CD4-positive, alpha-beta T cell treated with Interleukin-2 at 100 ng/mL for 4 hours (primary cell): ENCODE data around the gene HEPHL1.
"Not testable (repeated sequence)": the region's sequence is repeated elsewhere in the genome, so short reads cannot be mapped to it uniquely, and the experiment has no call there.

Experiments used
- DNase-seq: peaks from one replicate; pipeline ENCODE4 v3.0.0-alpha.2; 2020; ENCODE audit warnings: low spot score

HEPHL1 gene

GRCh38 chr11:94020777-94021481, at the start of gene HEPHL1:
HEPHL1 (plus strand) TSS chr11:94021354; CDS start chr11:94021369, 15 bp downstream.
- DNase-seq, result no peak

GRCh38 chr11:93972790-93973189, 48.4 kb upstream of the HEPHL1 start:
- DNase-seq, result no peak

GRCh38 chr11:93973322-93974051, 47.7 kb upstream of the HEPHL1 start:
- DNase-seq, result not testable (repeated sequence)

GRCh38 chr11:93974759-93975158, 46.4 kb upstream of the HEPHL1 start:
- no peak for DNase-seq

GRCh38 chr11:93976577-93977254, 44.4 kb upstream of the HEPHL1 start:
- not testable (repeated sequence) for DNase-seq

- no peak for DNase-seq
Observed at GRCh38 chr11:93983542-93984195, 37.5 kb upstream of the HEPHL1 start.

GRCh38 chr11:93984196-93984567, 37.0 kb upstream of the HEPHL1 start:
- no peak for DNase-seq

GRCh38 chr11:93984936-93985335, 36.2 kb upstream of the HEPHL1 start:
- no peak for DNase-seq

- no peak for DNase-seq
Observed at GRCh38 chr11:93986716-93987115, 34.4 kb upstream of the HEPHL1 start.

- no peak for DNase-seq
Observed at GRCh38 chr11:93988455-93988854, 32.7 kb upstream of the HEPHL1 start.

GRCh38 chr11:93988912-93989311, 32.2 kb upstream of the HEPHL1 start:
- no peak for DNase-seq

GRCh38 chr11:93993747-93994146, 27.4 kb upstream of the HEPHL1 start:
- no peak for DNase-seq

- no peak for DNase-seq
Observed at GRCh38 chr11:93997741-93998140, 23.4 kb upstream of the HEPHL1 start.

GRCh38 chr11:94000659-94001058, 20.5 kb upstream of the HEPHL1 start:
- no peak for DNase-seq

GRCh38 chr11:94002226-94002625, 18.9 kb upstream of the HEPHL1 start:
- no peak for DNase-seq

GRCh38 chr11:94007426-94007825, 13.7 kb upstream of the HEPHL1 start:
- no peak for DNase-seq

- DNase-seq, result no peak
Observed at GRCh38 chr11:94007906-94008305, 13.2 kb upstream of the HEPHL1 start.

GRCh38 chr11:94010136-94010535, 11.0 kb upstream of the HEPHL1 start:
- DNase-seq, result no peak

GRCh38 chr11:94011478-94011877, 9.7 kb upstream of the HEPHL1 start:
- DNase-seq, result no peak

- DNase-seq, result no peak
Observed at GRCh38 chr11:94017446-94017845, 3.7 kb upstream of the HEPHL1 start.

- no peak for DNase-seq
Observed at GRCh38 chr11:94018721-94019120, 2.4 kb upstream of the HEPHL1 start.

GRCh38 chr11:94023856-94024255, 2.7 kb downstream of the HEPHL1 start:
- no peak for DNase-seq

GRCh38 chr11:94024547-94024946, 3.4 kb downstream of the HEPHL1 start:
- no peak for DNase-seq
